DMS79 treated with DMSO at 0.1 percent for 48 hours (cell line): ENCODE data around the gene SARM1.
"Not testable (repeated sequence)": the region's sequence is repeated elsewhere in the genome, so short reads cannot be mapped to it uniquely, and the experiment has no call there.

Experiments used
- DNase-seq: peaks from one replicate; lab custom pipeline; 2025; lab: John Stamatoyannopoulos, UW

SARM1 gene

DNA sequence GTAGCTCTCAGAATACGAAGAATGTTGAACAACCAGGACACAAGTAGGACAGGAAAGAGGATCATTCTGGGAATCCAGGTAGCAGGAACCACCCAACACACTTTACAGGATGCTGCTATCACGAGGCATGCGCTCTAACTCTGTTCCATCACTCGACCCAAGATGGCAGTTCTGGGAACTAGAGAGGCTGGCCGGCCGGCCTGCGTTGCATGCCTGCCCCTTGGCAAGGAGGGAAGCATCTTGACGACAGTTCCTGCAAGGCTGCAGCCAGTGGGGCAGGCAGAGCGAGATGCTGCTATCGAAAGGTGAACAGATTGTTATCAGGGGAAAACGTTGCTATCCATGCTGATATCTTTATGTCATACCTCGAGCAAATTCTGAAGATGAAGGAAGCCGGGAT is 53.7 kb downstream of the SARM1 start:
- no peak for DNase-seq

DNA sequence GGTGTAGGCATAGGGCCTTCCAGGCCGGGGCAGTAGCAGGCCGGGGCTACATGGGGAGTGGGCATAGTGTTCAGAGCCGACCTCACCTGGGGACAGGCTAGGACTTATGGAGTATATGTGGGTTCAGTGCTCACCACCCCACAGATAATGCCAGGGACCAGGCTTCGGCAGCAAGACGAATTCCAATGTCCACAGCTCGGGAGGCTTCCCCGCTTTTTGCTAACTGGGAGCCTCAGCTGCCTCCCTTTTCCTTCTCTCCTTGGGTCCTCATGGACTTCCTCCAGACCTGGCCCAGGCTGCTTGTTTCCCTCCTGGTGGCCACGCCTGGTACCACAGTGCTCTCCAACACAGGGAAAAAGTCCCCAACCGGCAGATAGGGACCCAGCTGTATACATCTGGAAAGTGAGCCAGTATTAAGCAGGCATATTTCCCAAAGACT is 54.6 kb downstream of the SARM1 start:
- no peak for DNase-seq

DNA sequence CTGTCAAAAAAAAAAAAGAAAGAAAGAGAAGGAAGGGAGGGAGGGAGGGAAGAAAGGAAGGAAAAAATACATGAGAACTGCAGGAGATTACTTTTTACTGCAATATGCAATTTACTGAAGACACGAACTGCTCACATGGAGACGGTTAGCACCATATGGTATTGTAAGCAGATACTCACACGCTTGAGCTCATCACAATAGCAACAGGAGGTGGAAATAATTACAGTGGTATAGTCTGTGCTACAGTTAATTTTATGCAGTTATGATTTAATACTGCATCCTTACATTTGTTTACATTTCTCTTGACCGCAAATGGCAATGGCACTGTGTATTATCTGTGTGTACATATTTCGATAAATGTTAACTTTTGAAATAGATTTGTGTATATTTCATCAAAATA is 55.9 kb downstream of the SARM1 start:
- DNase-seq, result no peak

DNA sequence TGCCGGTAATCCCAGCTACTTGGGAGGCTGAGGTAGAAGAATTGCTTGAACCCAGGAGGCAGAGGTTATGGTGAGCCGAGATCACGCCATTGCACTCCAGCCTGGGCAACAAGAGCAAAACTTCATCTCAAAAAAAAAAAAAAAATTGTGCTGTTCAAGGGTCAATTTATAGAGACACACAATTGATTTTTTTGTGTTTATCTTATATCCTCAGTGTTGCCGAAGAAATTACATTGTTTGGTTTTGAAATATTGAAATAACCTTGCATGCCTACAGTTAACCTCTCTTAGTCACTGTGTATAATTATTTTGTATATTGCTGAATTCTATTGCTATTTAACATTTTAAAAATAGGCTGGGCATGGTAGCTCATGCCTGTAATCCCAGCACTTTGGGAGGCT is 56.5 kb downstream of the SARM1 start:
- not testable (repeated sequence) for DNase-seq

DNA sequence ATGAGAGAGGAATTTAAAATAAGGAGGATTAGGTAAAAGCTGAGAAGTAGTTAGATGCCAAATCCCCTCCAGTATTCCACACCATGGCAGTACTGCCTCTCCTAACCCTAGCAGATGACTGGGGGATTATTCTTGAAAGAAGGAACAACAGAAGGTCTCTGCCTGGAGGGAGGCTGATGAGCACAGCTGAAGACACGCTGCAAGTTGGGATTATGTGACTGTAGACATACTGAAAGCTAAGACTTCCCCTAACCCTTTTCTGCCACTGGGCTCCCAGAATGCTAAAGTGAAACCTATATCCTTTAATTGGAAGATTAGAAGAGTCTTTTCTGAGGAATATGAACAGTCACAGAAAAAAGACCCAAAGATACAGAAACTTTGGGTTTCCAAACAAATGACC is 62.2 kb downstream of the SARM1 start:
- DNase-seq, result no peak

DNA sequence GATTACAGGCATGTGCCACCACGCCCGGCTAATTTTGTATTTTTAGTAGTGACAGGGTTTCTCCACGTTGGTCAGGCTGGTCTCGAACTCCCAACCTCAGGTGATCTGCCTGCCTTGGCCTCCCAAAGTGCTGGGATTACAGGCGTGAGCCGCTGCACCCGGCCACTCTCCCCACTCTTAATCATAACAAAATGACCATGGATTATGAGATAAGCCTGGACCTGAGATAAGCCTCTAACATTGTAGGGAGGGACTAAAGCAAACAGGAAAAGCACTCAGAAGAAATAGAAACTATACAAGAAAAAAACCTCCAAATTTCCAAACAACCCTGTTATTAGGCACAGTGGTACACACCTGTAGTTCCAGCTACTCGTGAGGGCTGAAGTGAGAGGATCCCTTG is 62.8 kb downstream of the SARM1 start:
- not testable (repeated sequence) for DNase-seq

DNA sequence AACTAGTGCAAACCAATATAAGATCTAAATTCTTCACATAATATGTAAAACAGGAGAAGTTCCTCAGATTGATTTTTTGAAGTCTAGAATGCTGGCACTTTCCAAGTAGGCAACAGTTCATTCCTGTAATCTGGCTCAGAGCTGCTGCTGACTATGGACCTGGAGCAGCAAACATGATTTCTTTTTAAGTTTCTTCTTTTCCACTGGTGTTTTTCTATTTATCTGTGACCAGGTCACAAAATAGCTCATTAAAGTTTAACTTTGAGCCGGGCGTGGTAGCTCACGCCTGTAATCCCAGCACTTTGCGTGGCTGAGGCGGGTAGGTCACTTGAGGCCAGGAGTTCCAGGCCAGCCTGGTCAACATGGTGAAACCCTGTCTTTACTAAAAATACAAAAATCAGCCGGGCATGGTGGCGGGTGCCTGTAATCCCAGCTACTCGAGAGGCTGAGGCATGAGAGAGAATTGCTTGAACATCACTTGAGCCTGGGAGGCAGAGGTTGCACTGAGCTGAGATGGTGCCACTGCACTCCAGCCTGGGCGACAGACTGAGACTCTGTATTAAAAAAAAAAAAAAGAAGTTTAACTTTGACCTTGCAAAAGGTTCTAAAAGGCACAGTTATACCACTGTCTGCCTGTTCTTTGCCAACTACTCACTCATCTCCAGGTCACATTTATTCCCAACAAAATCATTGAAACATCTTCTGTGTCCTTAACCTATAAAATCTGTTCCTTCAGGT is 72.6 kb downstream of the SARM1 start:
- DNase-seq, result no peak

DNA sequence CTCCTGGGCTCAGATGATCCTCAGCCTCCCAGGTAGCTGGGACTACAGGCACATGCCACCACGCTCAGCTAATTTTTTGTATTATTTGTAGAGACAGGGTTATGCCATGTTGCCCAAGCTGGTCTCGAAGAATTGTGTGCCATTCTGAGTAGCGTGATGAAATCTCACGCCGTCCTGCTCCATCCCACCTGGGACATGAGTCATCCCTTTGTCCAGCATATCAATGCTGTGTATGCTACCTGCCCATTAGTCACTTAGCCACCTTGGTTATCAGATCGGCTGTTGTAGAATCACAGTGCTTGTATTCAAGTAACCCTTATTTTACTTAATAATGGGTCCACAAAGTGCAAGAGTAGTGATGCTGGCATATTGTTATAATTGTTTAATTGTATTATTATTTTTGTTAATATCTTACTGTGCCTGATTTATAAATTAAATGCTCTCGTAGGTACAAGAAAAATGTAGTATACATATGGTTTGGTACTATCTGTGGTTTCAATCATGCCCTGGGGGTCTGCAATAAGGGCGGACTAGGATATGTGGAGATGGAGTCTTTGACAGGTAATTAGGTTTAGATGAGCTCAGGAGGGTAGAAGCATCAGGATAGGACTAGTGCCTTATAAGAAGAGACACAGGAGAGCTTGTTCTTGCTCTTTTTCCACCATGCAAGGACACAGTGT is 75.4 kb downstream of the SARM1 start:
- DNase-seq, result no peak

DNA sequence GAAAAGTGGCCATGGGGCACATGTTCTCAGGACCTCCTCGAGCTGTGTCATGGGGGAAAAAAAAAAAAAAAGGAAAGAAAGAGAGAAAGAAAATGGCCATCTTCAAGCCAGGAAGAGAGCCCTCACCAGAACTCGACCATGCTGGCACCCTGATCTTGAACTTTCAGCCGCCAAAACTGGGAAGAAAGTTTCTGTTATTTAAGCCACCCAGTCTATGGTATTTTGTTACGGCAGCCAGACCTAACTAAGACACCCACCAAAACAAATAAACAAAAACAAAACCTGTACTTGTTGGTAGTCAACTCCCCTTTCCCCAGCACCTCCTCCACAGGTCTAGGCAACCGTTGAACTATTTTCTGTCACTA is 75.9 kb downstream of the SARM1 start:
- no peak for DNase-seq

DNA sequence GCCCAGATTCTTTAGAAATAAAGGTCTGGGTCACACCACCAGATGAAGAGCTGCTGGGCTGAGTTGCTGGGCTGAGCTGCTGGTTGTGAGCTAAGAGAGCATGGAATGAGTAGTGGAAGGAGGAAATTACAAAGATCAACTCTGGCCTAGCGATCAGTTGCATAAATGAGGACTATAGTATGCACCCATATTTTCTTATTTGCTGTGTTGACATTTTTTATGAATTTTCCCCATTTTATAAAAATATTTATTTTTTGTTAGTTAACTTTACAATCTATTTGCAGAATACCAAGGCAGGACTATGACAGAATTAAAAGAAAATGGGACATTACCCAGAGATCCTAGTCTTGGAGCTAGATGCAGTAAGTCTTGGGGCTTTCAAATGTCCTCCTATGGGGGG is 78.4 kb downstream of the SARM1 start:
- no peak for DNase-seq
